ENCODE measurements around the gene NPY5R. TPM values are rescaled to one million over a fixed set of nuclear protein-coding genes. Genes with fewer than 3 reads are reported as not detected.

Gene NPY5R
- total RNA-seq, 1 donor from 2014 or later = not detected

- Mint-ChIP-seq H3K4me3 (ENCODE audit: unreplicated experiment) (no peak overlapping the region), H3K27ac (ENCODE audit: unreplicated experiment) (no peak overlapping the region), H3K36me3 (ENCODE audit: unreplicated experiment) (no peaks in the 10 kb centered on the region), H3K4me1 (ENCODE audit: low read depth, unreplicated experiment) (no peaks in the 10 kb centered on the region), H3K27me3 (ENCODE audit: unreplicated experiment) (peaks cover 3% of the 10 kb centered on the region), H3K9me3 (ENCODE audit: unreplicated experiment) (no peaks in the 10 kb centered on the region)
- TF ChIP-seq, protein P1, sequence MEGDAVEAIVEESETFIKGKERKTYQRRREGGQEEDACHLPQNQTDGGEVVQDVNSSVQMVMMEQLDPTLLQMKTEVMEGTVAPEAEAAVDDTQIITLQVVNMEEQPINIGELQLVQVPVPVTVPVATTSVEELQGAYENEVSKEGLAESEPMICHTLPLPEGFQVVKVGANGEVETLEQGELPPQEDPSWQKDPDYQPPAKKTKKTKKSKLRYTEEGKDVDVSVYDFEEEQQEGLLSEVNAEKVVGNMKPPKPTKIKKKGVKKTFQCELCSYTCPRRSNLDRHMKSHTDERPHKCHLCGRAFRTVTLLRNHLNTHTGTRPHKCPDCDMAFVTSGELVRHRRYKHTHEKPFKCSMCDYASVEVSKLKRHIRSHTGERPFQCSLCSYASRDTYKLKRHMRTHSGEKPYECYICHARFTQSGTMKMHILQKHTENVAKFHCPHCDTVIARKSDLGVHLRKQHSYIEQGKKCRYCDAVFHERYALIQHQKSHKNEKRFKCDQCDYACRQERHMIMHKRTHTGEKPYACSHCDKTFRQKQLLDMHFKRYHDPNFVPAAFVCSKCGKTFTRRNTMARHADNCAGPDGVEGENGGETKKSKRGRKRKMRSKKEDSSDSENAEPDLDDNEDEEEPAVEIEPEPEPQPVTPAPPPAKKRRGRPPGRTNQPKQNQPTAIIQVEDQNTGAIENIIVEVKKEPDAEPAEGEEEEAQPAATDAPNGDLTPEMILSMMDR (IDR thresholded peaks at IDR 0.05; ENCODE audit: partially characterized antibody, unreplicated experiment) = no peak
- no peak for DNase-seq
Observed at GRCh38 chr4:163384434-163384833, 40.7 kb downstream of the NPY5R start.

DNA sequence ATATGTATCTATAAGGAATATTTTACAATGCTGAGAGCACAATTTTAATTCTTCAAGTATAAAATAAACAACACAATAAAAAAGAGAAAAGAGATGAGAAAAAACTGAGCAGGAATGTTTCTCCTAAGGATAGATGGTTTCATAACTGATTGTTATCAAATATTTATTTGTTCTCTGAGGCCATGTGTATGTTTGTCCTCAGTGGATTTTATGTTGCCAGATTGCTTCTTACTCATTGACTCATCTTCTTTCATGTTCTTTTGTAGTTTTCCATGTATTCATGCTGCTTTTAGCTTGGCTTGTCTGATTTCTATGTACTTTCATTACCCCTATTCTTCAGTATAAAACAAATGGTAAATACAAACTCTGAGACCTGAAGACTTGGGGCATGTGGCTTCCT, 41.2 kb downstream of the NPY5R start:
- DNase-seq = no peak
- Mint-ChIP-seq H3K36me3 (ENCODE audit: unreplicated experiment) (no peaks in the 10 kb centered on the region), H3K4me3 (ENCODE audit: unreplicated experiment) (no peak overlapping the region), H3K27me3 (ENCODE audit: unreplicated experiment) (peaks cover 3% of the 10 kb centered on the region), H3K27ac (ENCODE audit: unreplicated experiment) (no peak overlapping the region), H3K4me1 (ENCODE audit: low read depth, unreplicated experiment) (no peaks in the 10 kb centered on the region), H3K9me3 (ENCODE audit: unreplicated experiment) (no peaks in the 10 kb centered on the region)
- TF ChIP-seq, protein P1 (IDR thresholded peaks at IDR 0.05; ENCODE audit: partially characterized antibody, unreplicated experiment) = no peak

DNA sequence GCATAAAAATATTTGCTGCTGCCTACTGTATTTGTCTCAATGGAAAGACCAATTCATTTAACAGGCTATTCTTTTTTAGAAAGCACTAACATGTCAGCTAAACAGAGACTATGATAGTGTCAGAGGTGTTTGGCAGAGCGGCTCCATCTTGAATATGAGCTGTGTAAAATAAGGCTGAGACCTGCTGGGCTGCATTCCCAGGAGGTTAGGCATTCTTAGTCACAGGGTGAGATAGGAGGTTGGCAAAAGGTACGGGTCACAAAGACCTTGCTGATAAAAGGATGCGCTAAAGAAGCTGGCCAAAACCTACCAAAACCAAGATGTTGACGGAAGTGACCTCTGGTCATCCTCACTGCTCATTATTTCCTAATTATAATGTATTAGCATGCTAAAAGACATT, 41.8 kb downstream of the NPY5R start:
- H3K4me3 Mint-ChIP-seq (ENCODE audit: unreplicated experiment) = no peak overlapping the region
- DNase-seq = no peak
- H3K27ac Mint-ChIP-seq (ENCODE audit: unreplicated experiment) = no peak overlapping the region
- H3K36me3 Mint-ChIP-seq (ENCODE audit: unreplicated experiment) = no peaks in the 10 kb centered on the region
- H3K27me3 Mint-ChIP-seq (ENCODE audit: unreplicated experiment) = peaks cover 3% of the 10 kb centered on the region
- TF ChIP-seq, protein P1 (IDR thresholded peaks at IDR 0.05; ENCODE audit: partially characterized antibody, unreplicated experiment) = no peak
- H3K4me1 Mint-ChIP-seq (ENCODE audit: low read depth, unreplicated experiment) = no peaks in the 10 kb centered on the region
- no peaks in the 10 kb centered on the region for H3K9me3 Mint-ChIP-seq (ENCODE audit: unreplicated experiment)

DNA sequence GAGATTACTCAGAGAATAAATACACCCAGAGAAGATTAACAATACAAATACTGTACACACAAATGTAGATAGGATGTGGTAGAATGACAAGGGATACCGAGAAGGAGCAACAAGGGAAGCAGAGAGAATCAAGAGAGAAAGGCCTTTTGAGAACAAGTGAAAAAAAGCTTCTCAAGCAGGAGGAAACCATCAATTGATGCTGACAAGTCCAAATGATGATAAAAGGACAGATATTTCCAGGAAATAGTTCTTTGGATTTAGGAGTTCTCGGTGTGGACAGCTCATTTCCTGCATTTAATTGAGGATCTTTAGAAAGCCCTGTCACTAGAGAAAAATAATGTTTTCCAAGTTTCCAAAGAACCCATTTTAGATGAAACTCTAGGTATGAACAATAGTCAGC, 48.1 kb downstream of the NPY5R start:
- no peak for DNase-seq
- Mint-ChIP-seq H3K4me1 (ENCODE audit: low read depth, unreplicated experiment) (no peaks in the 10 kb centered on the region), H3K9me3 (ENCODE audit: unreplicated experiment) (no peaks in the 10 kb centered on the region), H3K27ac (ENCODE audit: unreplicated experiment) (no peak overlapping the region), H3K4me3 (ENCODE audit: unreplicated experiment) (no peak overlapping the region), H3K27me3 (ENCODE audit: unreplicated experiment) (peaks cover 3% of the 10 kb centered on the region), H3K36me3 (ENCODE audit: unreplicated experiment) (no peaks in the 10 kb centered on the region)
- TF ChIP-seq, protein P1 (IDR thresholded peaks at IDR 0.05; ENCODE audit: partially characterized antibody, unreplicated experiment) = no peak

- TF ChIP-seq, protein P1 (IDR thresholded peaks at IDR 0.05; ENCODE audit: partially characterized antibody, unreplicated experiment) = no peak
- no peak overlapping the region for H3K27ac Mint-ChIP-seq (ENCODE audit: unreplicated experiment)
- no peaks in the 10 kb centered on the region for H3K36me3 Mint-ChIP-seq (ENCODE audit: unreplicated experiment)
Observed at GRCh38 chr4:163392328-163392727, 48.6 kb downstream of the NPY5R start.

More at GRCh38 chr4:163392328-163392727, 48.6 kb downstream of the NPY5R start:
- no peak for DNase-seq
- no peak overlapping the region for H3K4me3 Mint-ChIP-seq (ENCODE audit: unreplicated experiment)
- H3K9me3 Mint-ChIP-seq (ENCODE audit: unreplicated experiment) = no peaks in the 10 kb centered on the region
- H3K27me3 Mint-ChIP-seq (ENCODE audit: unreplicated experiment) = peaks cover 3% of the 10 kb centered on the region
- no peaks in the 10 kb centered on the region for H3K4me1 Mint-ChIP-seq (ENCODE audit: low read depth, unreplicated experiment)

All from glutamatergic neuron (in vitro differentiated cells).